Prostate gland (tissue), 2 donors: ENCODE measurements around the gene ANKRD36.
"Not testable (repeated sequence)": the region's sequence is repeated elsewhere in the genome, so short reads cannot be mapped to it uniquely, and the experiment has no call there.

Experiments
- POLR2A ChIP-seq: fragments of 450-650 bp; IDR thresholded peaks from one replicate; pipeline ENCODE4 v1.6.1; 2016; ENCODE audit warnings: antibody characterized with exemption, mild to moderate bottlenecking
- TF ChIP-seq, protein P1 (sequence below), 4 experiments: fragments of 200-600 bp in 2 of 4; fragments of 450-650 bp in 2 of 4; sonication (generic) in 2 of 4; IDR thresholded peaks; 1 replicate in 3 of 4; 2 replicates in 1 of 4; pipeline ENCODE4 v1.5.1; 2016 to 2019; ENCODE audit warnings: antibody characterized with exemption in 4 of 4, mild to moderate bottlenecking in 2 of 4, moderate library complexity in 2 of 4

DNA sequence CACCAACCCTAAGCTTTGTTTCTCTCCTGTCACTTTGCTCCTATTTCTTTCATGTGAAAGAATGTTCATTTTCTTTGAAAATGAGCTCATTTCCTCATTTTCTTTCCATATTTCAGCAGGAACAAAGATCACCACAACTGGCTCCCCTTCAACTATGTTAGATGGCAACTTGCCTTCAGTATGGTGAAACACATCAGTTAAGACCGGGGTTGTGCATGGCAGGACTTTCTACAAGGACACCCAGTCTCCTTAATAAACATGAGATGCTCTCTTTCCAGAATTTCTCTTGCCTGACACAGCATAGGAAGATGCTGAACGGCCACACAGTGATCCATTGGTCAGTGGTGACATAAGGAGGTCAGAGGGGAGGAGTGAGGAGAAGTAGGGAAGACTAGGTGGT is 172.2 kb downstream of the ANKRD36 start:
- TF ChIP-seq POLR2A = not testable (repeated sequence)
- TF ChIP-seq, protein P1, sequence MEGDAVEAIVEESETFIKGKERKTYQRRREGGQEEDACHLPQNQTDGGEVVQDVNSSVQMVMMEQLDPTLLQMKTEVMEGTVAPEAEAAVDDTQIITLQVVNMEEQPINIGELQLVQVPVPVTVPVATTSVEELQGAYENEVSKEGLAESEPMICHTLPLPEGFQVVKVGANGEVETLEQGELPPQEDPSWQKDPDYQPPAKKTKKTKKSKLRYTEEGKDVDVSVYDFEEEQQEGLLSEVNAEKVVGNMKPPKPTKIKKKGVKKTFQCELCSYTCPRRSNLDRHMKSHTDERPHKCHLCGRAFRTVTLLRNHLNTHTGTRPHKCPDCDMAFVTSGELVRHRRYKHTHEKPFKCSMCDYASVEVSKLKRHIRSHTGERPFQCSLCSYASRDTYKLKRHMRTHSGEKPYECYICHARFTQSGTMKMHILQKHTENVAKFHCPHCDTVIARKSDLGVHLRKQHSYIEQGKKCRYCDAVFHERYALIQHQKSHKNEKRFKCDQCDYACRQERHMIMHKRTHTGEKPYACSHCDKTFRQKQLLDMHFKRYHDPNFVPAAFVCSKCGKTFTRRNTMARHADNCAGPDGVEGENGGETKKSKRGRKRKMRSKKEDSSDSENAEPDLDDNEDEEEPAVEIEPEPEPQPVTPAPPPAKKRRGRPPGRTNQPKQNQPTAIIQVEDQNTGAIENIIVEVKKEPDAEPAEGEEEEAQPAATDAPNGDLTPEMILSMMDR (IDR thresholded peaks at IDR 0.05) = not testable (repeated sequence)
